22Rv1 (cell line): ENCODE data around the gene ITSN2.

Experiments
- ZFX ChIP-seq: fragments of 450-650 bp; IDR thresholded peaks from 2 replicates; pipeline ENCODE4 v1.6.1; 2017; ENCODE audit warnings: antibody characterized with exemption, borderline replicate concordance
- TF ChIP-seq, protein P1 (sequence below): fragments of 450-650 bp; IDR thresholded peaks from 2 replicates; pipeline ENCODE4 v1.5.1; 2017; ENCODE audit warnings: mild to moderate bottlenecking

DNA sequence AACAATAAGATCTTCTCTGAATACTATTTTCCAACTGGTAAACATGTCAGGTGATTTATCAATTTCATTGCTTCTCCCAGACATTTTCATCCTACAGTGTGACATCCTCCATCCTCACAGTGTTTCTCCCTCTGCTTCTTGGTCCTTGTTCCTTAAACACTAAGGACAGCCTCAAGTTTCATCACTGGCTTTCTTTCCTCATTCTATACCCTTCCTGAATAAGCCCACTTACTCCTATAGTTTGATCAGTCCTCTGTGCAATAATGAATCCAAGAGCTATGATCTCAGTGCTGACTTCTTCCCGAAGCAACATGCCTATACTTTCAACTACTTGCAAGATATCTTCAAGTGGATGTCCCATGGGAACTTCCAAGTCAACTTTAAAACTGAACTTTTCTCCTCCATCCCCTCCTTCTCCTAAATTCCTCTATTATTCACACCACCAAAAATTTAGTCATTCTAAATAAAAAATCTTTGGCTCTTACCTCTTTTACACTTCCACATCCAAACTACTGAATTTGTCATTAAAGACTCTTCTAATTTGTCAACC lies 97.8 kb downstream of the ITSN2 start:
- TF ChIP-seq, protein P1, sequence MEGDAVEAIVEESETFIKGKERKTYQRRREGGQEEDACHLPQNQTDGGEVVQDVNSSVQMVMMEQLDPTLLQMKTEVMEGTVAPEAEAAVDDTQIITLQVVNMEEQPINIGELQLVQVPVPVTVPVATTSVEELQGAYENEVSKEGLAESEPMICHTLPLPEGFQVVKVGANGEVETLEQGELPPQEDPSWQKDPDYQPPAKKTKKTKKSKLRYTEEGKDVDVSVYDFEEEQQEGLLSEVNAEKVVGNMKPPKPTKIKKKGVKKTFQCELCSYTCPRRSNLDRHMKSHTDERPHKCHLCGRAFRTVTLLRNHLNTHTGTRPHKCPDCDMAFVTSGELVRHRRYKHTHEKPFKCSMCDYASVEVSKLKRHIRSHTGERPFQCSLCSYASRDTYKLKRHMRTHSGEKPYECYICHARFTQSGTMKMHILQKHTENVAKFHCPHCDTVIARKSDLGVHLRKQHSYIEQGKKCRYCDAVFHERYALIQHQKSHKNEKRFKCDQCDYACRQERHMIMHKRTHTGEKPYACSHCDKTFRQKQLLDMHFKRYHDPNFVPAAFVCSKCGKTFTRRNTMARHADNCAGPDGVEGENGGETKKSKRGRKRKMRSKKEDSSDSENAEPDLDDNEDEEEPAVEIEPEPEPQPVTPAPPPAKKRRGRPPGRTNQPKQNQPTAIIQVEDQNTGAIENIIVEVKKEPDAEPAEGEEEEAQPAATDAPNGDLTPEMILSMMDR, result no peak
- no peak for TF ChIP-seq ZFX
